Smooth muscle cell (in vitro differentiated cells): ENCODE data around the gene ARSI. TPM values are rescaled to one million over a fixed set of nuclear protein-coding genes. Genes with fewer than 3 reads are reported as not detected.

Source experiments
- DNase-seq: peaks from one replicate; lab custom pipeline; 2025; ENCODE audit not compliant: unreplicated experiment; lab: John Stamatoyannopoulos, UW
- H2AFZ ChIP-seq: fragments of 200-600 bp; sonication (generic); 2 replicates; pipeline ENCODE4 v1.6.0; 2016; ENCODE audit warnings: antibody characterized with exemption, low read depth, mild to moderate bottlenecking
- H3F3A ChIP-seq: fragments of 200-600 bp; sonication (generic); 2 replicates; pipeline ENCODE4 v1.6.0; 2017; ENCODE audit warnings: antibody characterized with exemption, low read depth
- H3K27ac ChIP-seq: fragments of 200-600 bp; sonication (generic); 2 replicates; pipeline ENCODE4 v1.5.1; 2016; ENCODE audit warnings: low read depth, mild to moderate bottlenecking
- H3K27me3 ChIP-seq: fragments of 200-600 bp; sonication (generic); 2 replicates; pipeline ENCODE4 v1.6.1; 2016; ENCODE audit warnings: low read depth, mild to moderate bottlenecking
- H3K36me3 ChIP-seq: fragments of 200-600 bp; sonication (generic); 2 replicates; pipeline ENCODE4 v1.5.1; 2016; ENCODE audit warnings: low read depth
- H3K4me1 ChIP-seq: fragments of 200-600 bp; sonication (generic); 2 replicates; pipeline ENCODE4 v1.5.1; 2016; ENCODE audit warnings: low read depth
- H3K4me2 ChIP-seq: fragments of 200-600 bp; sonication (generic); 2 replicates; pipeline ENCODE4 v1.6.0; 2016; ENCODE audit warnings: mild to moderate bottlenecking
- H3K4me3 ChIP-seq: fragments of 200-600 bp; sonication (generic); 2 replicates; pipeline ENCODE4 v1.5.1; 2016; ENCODE audit warnings: mild to moderate bottlenecking
- H3K79me2 ChIP-seq: fragments of 200-600 bp; sonication (generic); 2 replicates; pipeline ENCODE4 v1.6.0; 2016; ENCODE audit warnings: low read depth, mild to moderate bottlenecking
- H3K9ac ChIP-seq: fragments of 200-600 bp; sonication (generic); 2 replicates; pipeline ENCODE4 v1.6.0; 2016; ENCODE audit warnings: low read depth
- H3K9me3 ChIP-seq: fragments of 200-600 bp; sonication (generic); replicated peaks from 2 replicates; pipeline ENCODE4 v1.5.1; 2016; ENCODE audit warnings: low read depth
- H4K20me1 ChIP-seq: fragments of 200-600 bp; sonication (generic); 2 replicates; pipeline ENCODE4 v1.6.0; 2016; ENCODE audit warnings: low read depth
- WGBS: methylation state at CpG from one replicate; pipeline ENCODE4 v1.1.7; 2016; ENCODE audit warnings: low lambda C conversion rate; 5-methylcytosine and 5-hydroxymethylcytosine counted together
- polyA plus RNA-seq: library from polyadenylated mRNA; unstranded; fragments of >200 nt; fragmentation: Nextera tagmentation; extraction: Ambion mirVana; gene quantifications from 2 replicates; pipeline ENCODE4 v1.2.1, GENCODE V29; 2016
- total RNA-seq: library from RNA; depleted of rRNA; stranded (reverse); fragments of >200 nt; gene quantifications from 2 replicates; pipeline ENCODE4 v1.2.3, GENCODE V29; 2014
- TF ChIP-seq, protein P1 (sequence below): fragments of 200-600 bp; sonication (generic); IDR thresholded peaks from 2 replicates; pipeline ENCODE4 v1.5.1; 2017; ENCODE audit warnings: borderline replicate concordance, mild to moderate bottlenecking, antibody characterized with exemption; ENCODE audit not compliant: insufficient read depth, poor library complexity, severe bottlenecking

Gene ARSI
- total and polyA plus RNA-seq, 2 experiments from 2014 or later = 68.9 to 87.6 TPM

DNA sequence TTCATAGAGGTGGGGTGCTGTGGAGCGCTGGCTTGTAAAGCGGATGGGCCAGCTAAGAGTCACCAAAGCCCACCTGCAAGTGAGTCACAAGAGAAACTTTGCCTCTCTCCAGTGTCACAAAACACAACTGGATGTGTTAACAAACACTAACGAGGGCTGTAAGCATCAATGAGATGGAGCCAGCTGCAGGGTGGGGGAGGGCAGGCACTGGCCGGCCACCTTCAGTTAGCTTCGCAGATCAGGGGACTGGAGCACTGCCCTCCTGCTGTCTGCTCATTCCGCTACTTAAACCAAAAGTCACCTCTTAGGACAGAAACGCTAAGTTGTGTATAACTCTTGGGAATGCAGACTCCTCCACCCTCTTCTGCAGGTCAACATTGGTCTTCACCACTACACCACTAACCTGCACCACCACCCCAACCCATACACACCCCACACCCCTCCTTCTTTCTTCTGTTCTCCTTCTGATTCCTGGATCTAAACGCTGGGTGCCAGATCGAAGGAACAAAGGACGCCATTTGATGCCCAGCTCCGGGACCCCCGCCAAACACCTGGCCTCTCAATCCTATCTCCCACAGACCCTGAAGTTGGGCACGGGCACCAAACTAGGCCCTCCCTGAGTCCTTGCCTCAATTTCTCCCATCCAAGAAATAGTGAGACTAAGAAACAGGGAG is 2.1 kb downstream of the ARSI start:
- H3K4me3 ChIP-seq = peak overlapping the region; percentile 58
- peaks cover 17% of the 10 kb centered on the region for H4K20me1 ChIP-seq
- H3K79me2 ChIP-seq = peaks cover 16% of the 10 kb centered on the region
- peaks cover 44% of the 10 kb centered on the region for H3F3A ChIP-seq
- no peaks in the 10 kb centered on the region for H3K9me3 ChIP-seq
- peak overlapping the region; percentile 96 for H3K27ac ChIP-seq
- H2AFZ ChIP-seq = no peak overlapping the region
- H3K4me2 ChIP-seq = peak overlapping the region; percentile 88
- peak overlapping the region; percentile 80 for H3K9ac ChIP-seq
- peaks cover 42% of the 10 kb centered on the region for H3K4me1 ChIP-seq
- no peaks in the 10 kb centered on the region for H3K27me3 ChIP-seq
- H3K36me3 ChIP-seq = no peaks in the 10 kb centered on the region
- TF ChIP-seq, protein P1, sequence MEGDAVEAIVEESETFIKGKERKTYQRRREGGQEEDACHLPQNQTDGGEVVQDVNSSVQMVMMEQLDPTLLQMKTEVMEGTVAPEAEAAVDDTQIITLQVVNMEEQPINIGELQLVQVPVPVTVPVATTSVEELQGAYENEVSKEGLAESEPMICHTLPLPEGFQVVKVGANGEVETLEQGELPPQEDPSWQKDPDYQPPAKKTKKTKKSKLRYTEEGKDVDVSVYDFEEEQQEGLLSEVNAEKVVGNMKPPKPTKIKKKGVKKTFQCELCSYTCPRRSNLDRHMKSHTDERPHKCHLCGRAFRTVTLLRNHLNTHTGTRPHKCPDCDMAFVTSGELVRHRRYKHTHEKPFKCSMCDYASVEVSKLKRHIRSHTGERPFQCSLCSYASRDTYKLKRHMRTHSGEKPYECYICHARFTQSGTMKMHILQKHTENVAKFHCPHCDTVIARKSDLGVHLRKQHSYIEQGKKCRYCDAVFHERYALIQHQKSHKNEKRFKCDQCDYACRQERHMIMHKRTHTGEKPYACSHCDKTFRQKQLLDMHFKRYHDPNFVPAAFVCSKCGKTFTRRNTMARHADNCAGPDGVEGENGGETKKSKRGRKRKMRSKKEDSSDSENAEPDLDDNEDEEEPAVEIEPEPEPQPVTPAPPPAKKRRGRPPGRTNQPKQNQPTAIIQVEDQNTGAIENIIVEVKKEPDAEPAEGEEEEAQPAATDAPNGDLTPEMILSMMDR = no peak
- no peak for DNase-seq
- WGBS = 73% methylated on average over 13 of the region's 13 CpGs

GRCh38 chr5:150299571-150300327 is 3.0 kb downstream of the ARSI start:
- no peak for DNase-seq
- no peaks in the 10 kb centered on the region for H3K9me3 ChIP-seq

DNA sequence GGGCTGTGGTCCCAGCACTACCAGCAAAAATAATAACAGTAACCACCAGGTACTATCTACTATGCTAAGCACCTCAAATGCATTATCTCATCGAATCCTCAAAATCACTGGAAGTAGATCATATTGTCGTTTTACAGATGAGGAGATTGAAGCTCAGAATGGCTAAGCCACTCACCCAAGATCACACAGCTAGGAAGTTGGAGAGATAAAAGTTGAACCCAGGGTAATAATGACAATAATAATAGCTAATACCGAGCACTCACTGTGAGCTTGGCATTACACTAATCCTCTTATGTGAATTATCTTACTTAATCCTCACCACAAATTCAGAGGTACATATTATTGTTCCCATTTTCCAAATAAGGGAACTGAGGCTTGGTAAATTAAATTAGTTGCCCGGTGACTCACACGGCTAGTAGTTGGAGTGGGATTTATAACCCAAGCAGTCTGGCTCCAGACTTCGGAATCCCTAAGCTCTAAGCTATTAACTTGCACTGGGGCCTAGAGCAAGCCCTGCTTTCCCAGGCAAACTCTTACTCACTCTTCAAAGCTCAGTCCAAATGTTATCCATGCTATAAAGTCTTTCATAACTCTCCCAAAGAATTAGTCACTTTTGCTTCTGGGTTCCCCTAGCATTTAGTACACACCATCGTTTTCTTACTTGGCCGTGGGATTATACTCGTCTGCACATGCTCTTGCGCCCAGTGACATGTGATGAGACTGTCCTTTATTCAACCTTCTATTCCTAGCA is 3.8 kb downstream of the ARSI start:
- peaks cover 35% of the 10 kb centered on the region for H3K4me1 ChIP-seq
- DNase-seq = no peak
- H4K20me1 ChIP-seq = peaks cover 27% of the 10 kb centered on the region
- H3K27me3 ChIP-seq = no peaks in the 10 kb centered on the region
- H3K36me3 ChIP-seq = no peaks in the 10 kb centered on the region
- H3F3A ChIP-seq = peaks cover 31% of the 10 kb centered on the region
- no peak overlapping the region for H2AFZ ChIP-seq
- peak overlapping the region; percentile 88 for H3K4me2 ChIP-seq
- no peaks in the 10 kb centered on the region for H3K9me3 ChIP-seq
- WGBS = 14% methylated on average over 10 of the region's 10 CpGs
- peak overlapping the region; percentile 96 for H3K27ac ChIP-seq
- peak overlapping the region; percentile 80 for H3K9ac ChIP-seq
- TF ChIP-seq, protein P1 = no peak
- H3K79me2 ChIP-seq = peaks cover 26% of the 10 kb centered on the region
- no peak overlapping the region for H3K4me3 ChIP-seq

More at GRCh38 chr5:150299571-150300327, 3.0 kb downstream of the ARSI start:
- Histone ChIP-seq H3K4me3 (peak overlapping the region; percentile 58), H3K4me1 (peaks cover 42% of the 10 kb centered on the region), H4K20me1 (peaks cover 20% of the 10 kb centered on the region), H3K27ac (peak overlapping the region; percentile 96), H3K4me2 (peak overlapping the region; percentile 88), H3F3A (peaks cover 40% of the 10 kb centered on the region), H3K27me3 (no peaks in the 10 kb centered on the region), H3K9ac (peak overlapping the region; percentile 80), H2AFZ (no peak overlapping the region), H3K79me2 (peaks cover 20% of the 10 kb centered on the region), H3K36me3 (no peaks in the 10 kb centered on the region)
- TF ChIP-seq, protein P1 = no peak
- 29% methylated on average over 6 of the region's 6 CpGs for WGBS
